ENCODE data around the gene GPBP1L1.

DNA sequence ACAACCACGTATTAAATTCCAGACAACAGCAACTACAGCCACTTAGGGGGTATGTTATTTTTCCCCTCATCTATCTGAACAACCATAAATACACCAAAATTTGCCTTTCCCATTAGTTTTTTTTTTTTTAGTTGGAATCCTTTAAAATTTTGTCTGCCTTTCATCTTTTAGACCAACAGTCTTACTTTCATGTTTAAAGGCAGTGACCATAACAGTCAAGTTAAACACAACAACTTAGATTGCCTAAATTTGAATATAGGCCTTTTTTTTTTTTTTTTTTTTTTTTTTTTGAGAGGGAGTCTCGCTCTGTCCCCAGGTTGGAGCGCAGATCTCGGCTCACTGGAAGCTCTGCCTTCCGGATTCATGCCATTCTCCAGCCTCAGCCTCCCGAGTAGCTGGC lies 3.4 kb downstream of the GPBP1L1 start:
- TF ChIP-seq POLR2A (IDR thresholded peaks at IDR 0.05), result no peak
- TF ChIP-seq, protein P1, sequence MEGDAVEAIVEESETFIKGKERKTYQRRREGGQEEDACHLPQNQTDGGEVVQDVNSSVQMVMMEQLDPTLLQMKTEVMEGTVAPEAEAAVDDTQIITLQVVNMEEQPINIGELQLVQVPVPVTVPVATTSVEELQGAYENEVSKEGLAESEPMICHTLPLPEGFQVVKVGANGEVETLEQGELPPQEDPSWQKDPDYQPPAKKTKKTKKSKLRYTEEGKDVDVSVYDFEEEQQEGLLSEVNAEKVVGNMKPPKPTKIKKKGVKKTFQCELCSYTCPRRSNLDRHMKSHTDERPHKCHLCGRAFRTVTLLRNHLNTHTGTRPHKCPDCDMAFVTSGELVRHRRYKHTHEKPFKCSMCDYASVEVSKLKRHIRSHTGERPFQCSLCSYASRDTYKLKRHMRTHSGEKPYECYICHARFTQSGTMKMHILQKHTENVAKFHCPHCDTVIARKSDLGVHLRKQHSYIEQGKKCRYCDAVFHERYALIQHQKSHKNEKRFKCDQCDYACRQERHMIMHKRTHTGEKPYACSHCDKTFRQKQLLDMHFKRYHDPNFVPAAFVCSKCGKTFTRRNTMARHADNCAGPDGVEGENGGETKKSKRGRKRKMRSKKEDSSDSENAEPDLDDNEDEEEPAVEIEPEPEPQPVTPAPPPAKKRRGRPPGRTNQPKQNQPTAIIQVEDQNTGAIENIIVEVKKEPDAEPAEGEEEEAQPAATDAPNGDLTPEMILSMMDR (IDR thresholded peaks at IDR 0.05), result no peak
